GM10248 (cell line): ENCODE results near the gene LFNG.

ENCODE experiments used
- CTCF ChIA-PET: fragments of 300-600 bp; sonication (Branson Sonifier 250); formaldehyde crosslinking; extraction: SDS; loops from one replicate; lab custom pipeline; 2021; ENCODE audit warnings: antibody characterized with exemption; lab: Yijun Ruan, JAX
- POLR2A ChIA-PET: fragments of 350-650 bp; sonication (Branson Sonifier 250); formaldehyde crosslinking; extraction: SDS; loops from one replicate; lab custom pipeline; 2020; ENCODE audit warnings: antibody characterized with exemption; lab: Yijun Ruan, JAX
- DNase-seq: peaks from one replicate; pipeline ENCODE4 v3.0.0; 2012; ENCODE audit errors: extremely low spot score
- TF ChIP-seq, protein P1 (sequence below): IDR thresholded peaks from 2 replicates; pipeline ENCODE4 v1.5.1; 2012; ENCODE audit warnings: mild to moderate bottlenecking, low read depth; ENCODE audit errors: extremely low read depth, missing control alignments, control extremely low read depth

The LFNG gene

DNA sequence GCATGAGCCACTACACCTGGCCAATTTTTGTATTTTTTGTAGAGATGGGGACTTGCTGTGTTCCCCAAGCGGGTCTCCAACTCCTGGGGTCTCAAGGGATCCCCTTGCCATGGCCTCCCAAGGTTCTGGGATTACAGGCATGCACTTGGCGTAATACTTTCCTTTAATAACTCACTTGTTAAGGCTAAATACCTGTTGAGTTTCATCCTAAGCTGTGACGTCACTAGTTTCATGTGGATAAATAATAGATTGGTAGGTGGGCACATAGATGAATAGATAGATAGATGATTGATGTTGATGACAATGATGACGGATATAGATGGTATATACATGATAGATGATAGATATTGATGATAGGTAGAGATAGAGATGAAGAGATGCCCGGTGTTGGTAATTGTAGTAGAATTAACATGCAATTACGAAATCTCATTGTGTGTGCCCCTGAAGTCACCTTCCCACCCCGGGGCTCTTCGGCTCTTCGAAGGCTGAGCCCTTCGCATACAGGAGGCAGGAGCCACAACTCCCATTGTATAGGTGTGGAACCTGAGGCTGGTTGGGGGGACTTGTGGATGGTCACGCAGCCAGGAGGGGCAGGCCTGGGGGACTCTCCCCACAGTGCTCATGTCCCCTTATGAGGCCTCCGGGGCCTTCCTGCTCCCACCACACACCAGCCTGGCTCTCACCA, 45.9 kb upstream of the LFNG start:
- TF ChIP-seq, protein P1, sequence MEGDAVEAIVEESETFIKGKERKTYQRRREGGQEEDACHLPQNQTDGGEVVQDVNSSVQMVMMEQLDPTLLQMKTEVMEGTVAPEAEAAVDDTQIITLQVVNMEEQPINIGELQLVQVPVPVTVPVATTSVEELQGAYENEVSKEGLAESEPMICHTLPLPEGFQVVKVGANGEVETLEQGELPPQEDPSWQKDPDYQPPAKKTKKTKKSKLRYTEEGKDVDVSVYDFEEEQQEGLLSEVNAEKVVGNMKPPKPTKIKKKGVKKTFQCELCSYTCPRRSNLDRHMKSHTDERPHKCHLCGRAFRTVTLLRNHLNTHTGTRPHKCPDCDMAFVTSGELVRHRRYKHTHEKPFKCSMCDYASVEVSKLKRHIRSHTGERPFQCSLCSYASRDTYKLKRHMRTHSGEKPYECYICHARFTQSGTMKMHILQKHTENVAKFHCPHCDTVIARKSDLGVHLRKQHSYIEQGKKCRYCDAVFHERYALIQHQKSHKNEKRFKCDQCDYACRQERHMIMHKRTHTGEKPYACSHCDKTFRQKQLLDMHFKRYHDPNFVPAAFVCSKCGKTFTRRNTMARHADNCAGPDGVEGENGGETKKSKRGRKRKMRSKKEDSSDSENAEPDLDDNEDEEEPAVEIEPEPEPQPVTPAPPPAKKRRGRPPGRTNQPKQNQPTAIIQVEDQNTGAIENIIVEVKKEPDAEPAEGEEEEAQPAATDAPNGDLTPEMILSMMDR = no peak
- ChIA-PET CTCF (no interaction called here), POLR2A (no interaction called here)
- no peak for DNase-seq

GRCh38 chr7:2474224-2474623, 45.4 kb upstream of the LFNG start:
- TF ChIP-seq, protein P1 = no peak
- POLR2A ChIA-PET = no interaction called here
- no peak for DNase-seq
- CTCF ChIA-PET = interaction anchor here (0.9 kb wide), 1 partner anchor 22 kb away, joined by 3 read pairs; no protein-coding TSS in a partner anchor

DNA sequence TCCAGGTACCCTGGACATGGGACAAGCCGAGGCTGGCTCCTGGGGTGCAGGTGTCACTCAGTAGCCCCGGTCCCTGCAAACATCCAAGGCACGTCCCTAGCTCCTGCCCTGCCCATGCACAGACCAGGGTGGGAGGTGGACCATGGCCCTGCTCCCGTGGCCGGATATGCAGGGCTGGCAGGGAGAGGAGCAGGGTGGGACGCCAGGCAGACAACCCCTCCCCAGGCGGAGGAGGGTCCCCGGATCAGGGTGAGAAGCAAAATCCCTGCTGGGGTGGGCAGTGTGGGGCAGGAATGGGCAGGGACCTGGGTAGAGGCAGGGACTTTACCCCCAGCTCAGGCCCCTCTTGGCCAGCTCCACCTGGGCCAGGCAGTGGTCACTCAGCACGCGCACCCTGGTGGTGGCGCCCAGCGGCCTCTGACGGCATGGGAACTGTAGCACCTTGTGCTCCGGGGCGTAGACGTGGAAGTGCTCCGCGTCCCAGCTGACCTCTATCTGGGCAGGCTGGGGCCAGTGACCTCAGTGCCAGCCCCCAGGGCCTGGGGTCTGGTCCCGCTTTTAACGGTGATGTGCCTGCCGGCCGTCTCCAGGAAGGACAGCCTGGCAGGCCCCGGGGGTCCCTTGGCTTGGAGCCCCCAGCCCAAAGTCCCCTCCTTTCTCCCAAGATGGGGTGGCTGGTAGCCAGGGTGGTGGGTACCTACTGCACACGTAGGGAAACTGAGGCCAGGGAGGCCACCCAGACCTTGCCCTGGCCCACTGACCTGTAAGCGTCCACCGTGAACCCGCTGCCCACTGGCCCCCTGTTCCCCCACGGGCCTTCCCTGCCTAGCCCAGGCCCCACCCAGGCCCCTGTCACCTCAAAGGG, 44.5 kb upstream of the LFNG start:
- POLR2A ChIA-PET = no interaction called here
- TF ChIP-seq, protein P1 = no peak
- CTCF ChIA-PET = interaction anchor here (0.9 kb wide), 1 partner anchor 23 kb away, joined by 3 read pairs; no protein-coding TSS in a partner anchor
- no peak for DNase-seq

GRCh38 chr7:2475678-2476015, 43.9 kb upstream of the LFNG start:
- TF ChIP-seq, protein P1 = no peak
- no peak for DNase-seq
- CTCF ChIA-PET = no interaction called here
- POLR2A ChIA-PET = no interaction called here

- DNase-seq = no peak
- TF ChIP-seq, protein P1 = no peak
- ChIA-PET POLR2A (no interaction called here), CTCF (no interaction called here)
These were observed 43.3 kb upstream of the LFNG start, which contains the start of gene GRIFIN for GRCh38 chr7:2476298-2476697. GRIFIN (minus strand) TSS chr7:2476398; CDS start chr7:2476383, 15 bp downstream.

DNA sequence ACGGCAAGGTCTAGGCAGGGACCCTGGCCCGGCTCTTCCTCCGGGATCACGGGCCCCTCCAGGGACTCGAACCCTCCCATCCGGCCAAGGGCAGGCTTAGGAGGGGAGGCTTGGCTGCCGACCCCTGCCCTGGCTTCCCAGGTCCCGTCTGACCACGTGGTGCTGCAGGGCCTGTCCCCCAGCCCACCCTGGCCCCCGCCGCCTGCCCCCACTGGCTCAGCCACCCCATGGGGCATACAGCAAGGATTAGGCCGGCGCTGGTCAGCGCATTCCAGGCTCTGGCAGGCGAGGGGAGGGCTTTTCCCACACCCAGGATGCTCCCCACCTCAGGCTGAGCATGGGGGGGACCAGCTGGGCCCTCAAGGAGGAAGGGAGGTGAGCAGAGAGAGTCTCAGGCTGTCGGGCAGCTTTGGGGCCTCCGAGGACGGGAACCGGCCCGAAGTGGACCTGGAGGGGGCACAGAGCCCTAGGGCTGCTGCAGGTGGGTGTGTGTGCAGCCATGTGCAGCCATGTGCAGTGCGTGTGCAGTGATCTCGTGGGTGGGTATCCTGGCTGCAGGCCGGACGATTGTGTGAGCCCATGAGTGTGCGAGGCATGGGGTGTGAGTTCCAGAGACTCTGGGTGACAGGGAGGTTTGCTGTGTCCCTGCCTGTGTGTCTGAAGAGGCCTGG, 42.7 kb upstream of the LFNG start:
- POLR2A ChIA-PET = no interaction called here
- CTCF ChIA-PET = no interaction called here
- TF ChIP-seq, protein P1 = no peak
- DNase-seq = no peak
